H4 (cell line): Measurements from ENCODE around the gene NCF2. TPM values are rescaled to one million over a fixed set of nuclear protein-coding genes. Genes with fewer than 3 reads are reported as not detected.

Experiments used
- DNase-seq: peaks from one replicate; pipeline ENCODE4 v3.0.0-alpha.2; 2015; ENCODE audit warnings: low spot score
- total RNA-seq: library from RNA; depleted of rRNA; stranded (reverse); fragments of >200 nt; shearing (Covaris generic); gene quantifications from 2 replicates; pipeline ENCODE4 v1.2.3, GENCODE V29; 2014

Gene NCF2
- total RNA-seq, 1 experiment from 2014 or later, result 10.2 TPM

GRCh38 chr1:183584147-183584546 is 6.1 kb downstream of the NCF2 start:
- DNase-seq, result no peak

- DNase-seq, result no peak
Measured at GRCh38 chr1:183583466-183583865, 6.8 kb downstream of the NCF2 start.

DNA sequence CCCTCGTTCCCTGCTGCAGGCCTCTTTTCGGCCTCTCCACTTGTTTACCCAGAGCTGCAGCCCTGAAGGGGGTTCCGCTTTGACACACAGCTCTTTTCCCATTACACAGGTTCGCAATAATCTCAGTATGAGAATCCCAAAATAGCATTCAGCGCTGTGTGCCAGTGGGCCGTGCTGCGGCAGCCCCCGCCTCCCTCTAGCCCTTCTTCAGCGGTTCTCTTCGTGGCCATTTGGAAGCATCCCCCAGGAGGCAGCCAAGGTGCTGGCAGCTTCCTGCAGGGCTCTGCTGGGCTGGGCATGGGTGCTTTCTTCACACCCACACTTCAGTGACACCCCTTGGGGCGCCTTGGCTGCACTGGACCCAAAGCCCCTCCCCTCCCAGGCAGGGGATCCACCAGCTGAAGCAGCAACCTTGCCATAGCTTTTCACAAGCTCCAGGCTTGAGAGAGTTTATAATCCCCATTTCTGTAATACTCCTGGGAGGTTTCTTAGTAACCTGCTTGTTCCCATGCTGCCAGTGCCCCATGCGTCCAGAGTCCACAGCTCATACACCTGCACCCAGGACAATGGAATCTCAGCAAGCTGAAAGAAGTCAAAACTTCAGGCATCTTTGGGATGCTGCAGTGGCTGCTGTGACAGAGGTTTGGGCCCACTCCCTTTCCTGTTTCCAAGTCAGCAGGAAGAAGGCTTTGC is 8.1 kb downstream of the NCF2 start:
- no peak for DNase-seq

DNA sequence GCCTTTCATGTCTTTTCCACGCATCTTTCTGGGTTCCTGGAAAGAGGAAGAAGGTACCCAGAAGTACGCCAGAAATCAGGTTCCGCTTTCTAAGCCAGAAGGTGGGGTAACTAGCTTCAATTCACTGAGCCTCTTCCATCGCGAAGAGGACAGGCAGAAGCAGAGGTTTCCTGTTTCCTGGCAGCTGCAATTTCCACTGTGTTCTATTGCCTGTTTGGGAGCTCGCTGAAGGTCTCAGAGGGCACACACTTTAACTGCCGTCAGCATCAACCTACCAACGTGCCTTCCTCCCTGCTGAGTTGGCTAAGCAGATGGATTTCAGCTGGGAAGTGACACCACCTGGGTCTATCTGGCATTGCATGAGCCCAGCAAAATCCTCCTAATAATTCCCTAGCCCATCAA is 10.0 kb downstream of the NCF2 start:
- peak; percentile 35 for DNase-seq

DNA sequence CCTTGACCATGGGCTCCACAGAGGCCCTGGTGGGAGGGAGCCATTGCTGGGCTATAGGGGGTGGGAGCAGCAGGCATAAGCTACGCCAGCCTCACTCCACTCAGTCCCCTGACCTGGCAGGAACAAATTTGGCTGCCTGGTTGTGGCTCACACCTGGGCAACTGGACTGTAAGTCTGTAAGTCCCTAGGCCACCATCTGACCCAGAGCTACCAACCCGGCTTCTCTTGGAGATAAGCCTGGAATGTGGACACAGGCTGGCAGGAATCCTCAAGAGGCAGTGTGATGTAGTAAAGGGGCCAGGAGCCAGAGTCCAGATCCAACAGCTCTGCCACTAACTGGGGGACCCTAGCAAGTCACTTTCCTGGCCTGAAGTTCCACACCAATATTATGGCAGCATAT is 11.4 kb downstream of the NCF2 start:
- no peak for DNase-seq

DNA sequence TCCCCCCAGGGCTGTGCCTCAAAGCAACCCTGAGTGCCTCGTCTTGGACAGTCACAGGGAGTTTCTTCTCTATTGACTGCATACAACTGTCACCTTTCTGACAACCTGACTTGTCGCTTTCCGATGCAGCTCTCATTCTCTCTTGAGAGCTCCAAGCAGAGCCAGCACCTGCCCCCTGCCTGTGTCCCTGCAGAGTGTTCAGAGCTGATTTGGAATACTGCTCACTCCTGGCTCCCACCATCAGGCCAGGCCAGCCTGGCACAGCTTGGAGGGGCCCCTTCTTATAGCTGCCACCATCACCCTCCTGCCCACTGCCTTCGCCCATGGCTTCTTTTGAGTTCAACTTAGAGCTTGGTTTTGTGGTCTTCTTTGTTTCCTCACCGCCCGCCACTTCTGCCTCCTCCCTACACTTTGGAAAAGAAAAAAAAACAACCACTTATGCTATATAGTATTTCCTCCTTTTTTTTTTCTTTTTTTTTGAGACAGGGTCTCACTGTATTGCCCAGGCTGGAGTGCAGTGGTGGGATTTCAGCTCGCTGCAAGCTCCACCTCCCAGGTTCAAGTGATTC is 12.3 kb downstream of the NCF2 start:
- DNase-seq, result no peak

DNA sequence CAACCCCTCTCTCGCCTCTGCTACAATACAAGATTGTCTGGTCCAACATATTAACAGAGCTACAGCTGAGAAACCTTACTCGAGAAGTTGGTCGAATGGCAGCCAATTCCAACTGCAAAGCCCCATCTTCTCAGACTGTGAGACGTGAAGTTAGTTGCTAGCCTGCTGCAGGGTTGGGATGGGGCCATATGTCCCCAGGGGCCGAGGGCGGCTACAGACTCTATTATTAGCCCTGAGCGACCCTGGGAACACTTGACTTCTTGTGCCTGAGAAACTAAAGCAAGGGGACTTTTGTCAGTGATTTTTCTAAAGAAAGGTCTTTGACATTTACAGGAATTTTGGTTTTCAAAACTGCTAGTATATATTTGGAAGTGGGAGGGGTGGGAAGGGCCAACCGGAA is 13.7 kb downstream of the NCF2 start:
- no peak for DNase-seq

- DNase-seq, result no peak
Measured at GRCh38 chr1:183575606-183576005, 14.7 kb downstream of the NCF2 start.

DNA sequence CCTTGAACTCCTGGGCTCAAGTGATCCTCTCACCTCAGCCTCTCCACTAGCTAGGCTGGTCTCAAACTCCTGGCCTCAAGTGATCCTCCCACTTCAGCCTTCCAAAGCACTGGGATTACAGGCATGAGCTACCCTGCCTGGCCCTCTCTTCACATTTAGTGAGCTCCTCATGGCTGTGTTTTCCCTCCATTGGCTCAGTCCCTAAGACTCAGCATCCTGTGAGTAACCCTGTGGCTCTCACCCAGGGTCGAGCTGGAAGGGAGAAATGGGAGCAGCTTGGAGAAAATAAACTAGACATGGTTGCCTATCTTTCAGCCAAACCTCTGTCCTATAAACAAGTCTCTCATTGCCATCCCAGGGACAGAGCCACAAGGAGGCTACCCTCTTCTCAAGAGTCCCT is 17.5 kb downstream of the NCF2 start:
- DNase-seq, result no peak

- DNase-seq, result no peak
Measured at GRCh38 chr1:183571678-183572268, 18.5 kb downstream of the NCF2 start.

DNA sequence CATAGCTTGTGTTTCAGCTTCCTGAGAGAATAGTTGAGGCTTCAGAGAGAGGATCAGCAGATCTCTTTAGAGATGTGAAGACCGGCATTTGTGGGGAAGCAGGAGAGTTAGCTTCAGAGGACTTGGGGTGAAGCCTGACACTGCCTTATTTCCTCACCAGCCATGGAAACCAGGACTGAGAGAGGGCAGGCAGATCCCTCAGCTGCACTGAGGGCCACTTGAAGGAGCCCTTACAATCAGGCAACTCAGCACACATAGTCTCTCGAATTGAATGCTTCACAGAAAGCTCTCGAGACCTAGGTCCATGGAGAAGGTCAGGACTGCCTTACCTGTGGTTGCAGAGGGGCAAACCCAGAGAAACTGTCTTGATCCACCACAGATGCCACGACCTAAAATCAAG is 19.8 kb downstream of the NCF2 start:
- DNase-seq, result no peak

DNA sequence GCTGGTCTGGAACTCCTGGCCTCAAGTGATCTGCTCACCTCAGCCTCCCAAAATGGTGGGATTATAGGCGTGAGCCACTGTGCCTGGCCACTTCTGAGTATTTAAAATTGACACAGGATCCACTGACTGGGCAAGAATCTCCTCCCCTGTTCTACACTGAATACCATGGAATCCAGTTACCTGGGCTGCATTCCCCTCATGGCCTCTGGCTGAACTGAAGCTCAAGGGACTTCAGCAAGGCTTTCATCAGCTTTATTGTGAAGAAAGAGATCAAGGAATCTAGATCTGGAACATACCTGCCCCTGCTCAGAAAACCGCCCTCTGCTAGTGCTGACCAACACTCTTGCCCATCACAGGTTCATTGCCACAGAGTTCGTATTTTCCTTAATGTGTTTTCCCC is 20.5 kb downstream of the NCF2 start:
- no peak for DNase-seq

DNA sequence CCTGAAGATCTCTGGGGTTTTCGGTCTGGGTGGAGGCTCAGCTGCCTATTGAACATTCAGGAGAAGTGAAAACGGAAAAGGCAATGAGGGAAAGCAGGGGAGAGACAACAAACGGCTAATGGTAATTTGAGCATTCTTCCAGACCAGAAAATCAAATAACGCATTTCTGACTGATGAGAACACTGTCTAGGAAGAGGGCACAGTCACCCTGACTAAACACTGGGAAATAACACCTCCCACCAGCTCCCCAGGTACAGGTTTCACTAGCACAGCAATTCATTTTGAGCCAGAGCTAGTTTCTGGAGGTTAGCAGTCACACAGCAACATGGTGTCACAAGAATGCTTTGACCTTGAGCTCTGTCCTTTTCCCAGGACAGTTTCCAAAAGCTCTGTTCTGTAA is 21.1 kb downstream of the NCF2 start:
- DNase-seq, result peak; percentile 20

- no peak for DNase-seq
Measured at GRCh38 chr1:183568176-183569021, 21.9 kb downstream of the NCF2 start.

GRCh38 chr1:183567584-183567983 is 22.7 kb downstream of the NCF2 start:
- peak; percentile 70 for DNase-seq

DNA sequence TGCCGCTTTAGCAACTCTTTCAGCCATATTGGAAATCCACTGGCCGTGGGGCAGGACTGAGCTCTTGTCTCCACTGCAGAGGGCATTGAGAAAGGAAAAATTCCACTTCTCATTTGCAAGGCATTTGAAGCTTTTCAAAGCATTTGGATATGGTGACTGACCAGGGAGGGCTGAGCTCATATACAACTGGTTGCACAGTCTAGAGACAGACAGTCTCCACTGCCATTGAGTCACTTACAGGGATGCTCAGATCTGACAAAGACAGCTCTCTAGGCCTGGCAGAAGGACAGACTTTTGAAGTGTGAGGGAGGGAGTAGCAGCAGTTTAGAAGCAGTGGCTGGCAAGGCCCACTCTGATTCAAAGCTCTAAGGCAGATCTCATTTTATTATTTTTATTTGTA is 24.2 kb downstream of the NCF2 start:
- no peak for DNase-seq

DNA sequence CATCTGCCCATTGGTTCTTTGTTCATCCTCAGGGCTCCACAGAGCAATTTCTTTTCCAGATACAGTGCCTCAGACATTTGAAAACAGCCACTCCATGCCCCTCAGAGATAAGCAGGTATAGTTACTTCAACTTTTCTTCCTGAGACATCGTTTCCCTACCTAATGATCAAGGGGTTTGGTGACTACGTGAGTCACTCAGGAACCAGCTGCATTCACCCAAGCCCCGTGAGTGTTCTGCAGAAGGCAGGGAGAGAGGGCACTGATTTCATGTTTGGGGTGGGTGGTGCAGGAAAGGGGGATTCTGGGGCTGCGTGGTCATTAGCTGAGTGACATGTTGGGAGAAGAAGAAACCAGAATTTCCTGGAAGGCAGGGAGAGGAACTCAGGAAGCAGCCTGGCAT is 25.0 kb downstream of the NCF2 start:
- DNase-seq, result no peak

DNA sequence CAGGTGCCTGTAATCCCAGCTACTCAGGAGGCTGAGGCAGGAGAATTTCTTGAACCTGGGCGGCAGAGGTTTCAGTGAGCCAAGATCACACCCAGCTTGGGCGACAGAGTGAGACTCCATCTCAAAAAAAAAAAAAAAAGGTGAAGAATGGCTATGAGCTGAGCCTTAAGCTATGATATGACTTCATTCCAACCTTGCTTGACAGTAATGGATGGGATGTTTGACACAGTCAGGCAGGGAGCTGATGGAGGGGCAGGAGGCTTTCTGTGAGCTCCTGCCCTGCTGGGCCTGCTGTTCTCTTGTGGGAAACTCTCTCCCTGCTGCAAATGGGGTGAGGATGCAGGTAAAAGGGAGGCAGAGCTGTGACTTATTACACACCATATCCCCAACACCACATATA is 27.6 kb downstream of the NCF2 start:
- no peak for DNase-seq

GRCh38 chr1:183559061-183559460 is 31.2 kb downstream of the NCF2 start:
- DNase-seq, result no peak

- no peak for DNase-seq
Measured at GRCh38 chr1:183554577-183554976, 35.7 kb downstream of the NCF2 start.

- no peak for DNase-seq
Measured at GRCh38 chr1:183553764-183554163, 36.5 kb downstream of the NCF2 start.

DNA sequence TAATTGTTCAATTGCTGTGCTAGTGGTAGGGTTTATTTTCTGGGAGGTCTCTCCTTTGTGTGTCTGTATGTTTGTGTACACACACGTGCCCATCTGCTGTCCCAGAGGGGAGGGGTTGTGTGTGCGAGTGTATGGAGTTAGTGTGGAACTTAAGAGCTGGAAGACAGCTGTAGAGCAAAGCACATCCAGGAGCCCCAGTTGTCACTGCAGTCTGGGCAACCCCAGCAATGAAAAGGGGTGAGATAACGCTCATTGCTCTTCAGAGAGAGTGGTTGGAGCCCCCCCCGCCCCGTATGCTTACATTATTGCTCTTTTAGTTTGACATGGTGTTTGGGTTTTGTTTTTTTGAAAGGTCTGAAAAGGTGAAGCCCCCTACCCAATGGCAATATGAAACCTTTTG is 36.9 kb downstream of the NCF2 start:
- no peak for DNase-seq

DNA sequence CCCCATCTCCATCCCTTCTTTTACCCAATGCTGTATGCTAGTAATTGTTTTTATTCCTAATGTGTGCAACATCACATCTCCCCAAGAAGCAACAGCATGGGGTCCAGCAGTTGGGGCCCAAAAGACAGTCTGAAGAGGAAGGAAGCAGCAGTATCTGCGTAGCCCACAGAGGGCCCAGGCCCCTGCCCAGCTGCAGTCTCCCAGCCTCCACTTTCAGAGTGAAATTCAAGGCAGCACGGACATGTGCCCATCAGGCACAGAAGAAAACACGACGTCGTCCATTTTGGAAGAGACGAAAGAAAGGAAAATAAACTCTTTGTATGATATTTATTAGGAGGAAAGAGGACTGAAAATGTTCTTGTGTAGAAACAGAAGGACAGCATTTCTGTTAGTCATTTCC is 37.4 kb downstream of the NCF2 start:
- DNase-seq, result no peak
